Motor neuron (in vitro differentiated cells): ENCODE data around the gene TMEM200A. TPM values are rescaled to one million over a fixed set of nuclear protein-coding genes. Genes with fewer than 3 reads are reported as not detected.

Source experiments
- ATAC-seq, 8 experiments: fragments of 200-7000 bp; cut with Tn5 transposase; replicated peaks in 6 of 8; 2 replicates each; pipeline ENCODE4 v1.8.0; 2021; ENCODE audit warnings: mild to moderate bottlenecking in 8 of 8, moderate library complexity in 8 of 8
- H3K27ac ChIP-seq, 2 donors: fragments of 250-450 bp; sonication (Bioruptor Pico); 2 replicates each; pipeline ENCODE4 v1.9.0; 2021; ENCODE audit warnings: antibody characterized with exemption in 2 of 2, mild to moderate bottlenecking in 2 of 2, moderate library complexity in 1 of 2
- H3K4me1 ChIP-seq, 2 donors: fragments of 250-450 bp; sonication (Bioruptor Pico); replicated peaks in 1 of 2; 2 replicates each; pipeline ENCODE4 v1.6.1; 2021; ENCODE audit warnings: antibody characterized with exemption in 2 of 2, mild to moderate bottlenecking in 2 of 2, moderate library complexity in 1 of 2
- H3K4me3 ChIP-seq, 5 donors: fragments of 250-450 bp; sonication (Bioruptor Pico); 2 replicates each; pipeline ENCODE4 v1.9.0; 2021; ENCODE audit warnings: antibody characterized with exemption in 5 of 5, mild to moderate bottlenecking in 5 of 5, moderate library complexity in 4 of 5
- WGBS, 10 experiments: fragments of 450-650 bp; shearing (Covaris generic); methylation state at CpG; one replicate each; pipeline ENCODE4 v1.0.0; 2022; 5-methylcytosine and 5-hydroxymethylcytosine counted together
- in situ Hi-C, 9 experiments: fragments of 400-800 bp; cut with MboI; loops; one replicate each; pipeline ENCODE4 v1.15.0; 2021; ENCODE audit warnings: low sequenced_read_pairs in 9 of 9, low pct_unique_long_range_greater_than_20kb in 2 of 9; ENCODE audit not compliant: unreplicated experiment in 9 of 9
- total RNA-seq, 8 experiments: library from RNA; unstranded; fragments of 300-600 nt; gene quantifications; 2 replicates each; pipeline versions ENCODE4 v1.2.3 to v1.2.4, GENCODE V29; 2022

The TMEM200A gene
- total RNA-seq, 8 experiments from 2014 or later = 0.59 to 31.7 (median 8.7) TPM; not detected in 1

- ATAC-seq = peak in 1 of 8 experiments; percentile 60
- in situ Hi-C loops = no loop called here
- WGBS, 10 experiments = 0 to 91% (median 69%) methylated on average over 1 to 5 of the region's 5 CpGs; no CpG with 5 or more reads in 2 of the 10 experiments
- Histone ChIP-seq H3K4me1 (peaks cover 0 to 3% of the 10 kb centered on the region in 2 donors), H3K4me3 (no peak overlapping the region), H3K27ac (no peak overlapping the region)
These were observed 108.1 kb downstream of the TMEM200A start for GRCh38 chr6:130473886-130474285.

GRCh38 chr6:130482645-130483390 is 117.0 kb downstream of the TMEM200A start:
- no peak for ATAC-seq
- Histone ChIP-seq H3K4me3 (no peak overlapping the region), H3K4me1 (no peaks in the 10 kb centered on the region), H3K27ac (no peak overlapping the region)
- WGBS, 10 experiments = 0 to 83% (median 79%) methylated on average over 1 to 4 of the region's 5 CpGs; no CpG with 5 or more reads in 3 of the 10 experiments
- in situ Hi-C loops = no loop called here

- no peak overlapping the region for H3K27ac ChIP-seq
- 64 to 100% (median 75%) methylated on average over 1 to 3 of the region's 3 CpGs; no CpG with 5 or more reads in 1 of the 10 experiments for WGBS, 10 experiments
These were observed 120.1 kb downstream of the TMEM200A start for GRCh38 chr6:130485870-130486269.

GRCh38 chr6:130486417-130486816 is 120.6 kb downstream of the TMEM200A start:
- Histone ChIP-seq H3K27ac (no peak overlapping the region), H3K4me1 (no peaks in the 10 kb centered on the region), H3K4me3 (no peak overlapping the region)
- in situ Hi-C loops = no loop called here
- WGBS, 10 experiments = 18 to 70% (median 59%) methylated on average over 2 to 6 of the region's 7 CpGs; no CpG with 5 or more reads in 2 of the 10 experiments
- ATAC-seq = peak in 3 of 8 experiments; percentile 38 to 68 (median 61)

More at GRCh38 chr6:130485870-130486269, 120.1 kb downstream of the TMEM200A start:
- in situ Hi-C loops = no loop called here
- ATAC-seq = no peak
- Histone ChIP-seq H3K4me1 (no peaks in the 10 kb centered on the region), H3K4me3 (no peak overlapping the region)

- no peak for ATAC-seq
- in situ Hi-C loops = no loop called here
- Histone ChIP-seq H3K27ac (no peak overlapping the region), H3K4me3 (no peak overlapping the region), H3K4me1 (no peaks in the 10 kb centered on the region)
- WGBS, 10 experiments = 62 to 100% (median 100%) methylated on average over 1 of the region's 1 CpG; no CpG with 5 or more reads in 5 of the 10 experiments
These were observed 123.7 kb downstream of the TMEM200A start for GRCh38 chr6:130489514-130489913.

Other genes starting within 250 kb of the TMEM200A start
- 1 to 10 TPM in 2 of 8 experiments, under 1 TPM in 6; 0.05 to 2.6 (median 0.55) TPM for gene SAMD3, start 143.1 kb upstream of the TMEM200A start, total RNA-seq